ENCODE data around the gene TRIO.

DNA sequence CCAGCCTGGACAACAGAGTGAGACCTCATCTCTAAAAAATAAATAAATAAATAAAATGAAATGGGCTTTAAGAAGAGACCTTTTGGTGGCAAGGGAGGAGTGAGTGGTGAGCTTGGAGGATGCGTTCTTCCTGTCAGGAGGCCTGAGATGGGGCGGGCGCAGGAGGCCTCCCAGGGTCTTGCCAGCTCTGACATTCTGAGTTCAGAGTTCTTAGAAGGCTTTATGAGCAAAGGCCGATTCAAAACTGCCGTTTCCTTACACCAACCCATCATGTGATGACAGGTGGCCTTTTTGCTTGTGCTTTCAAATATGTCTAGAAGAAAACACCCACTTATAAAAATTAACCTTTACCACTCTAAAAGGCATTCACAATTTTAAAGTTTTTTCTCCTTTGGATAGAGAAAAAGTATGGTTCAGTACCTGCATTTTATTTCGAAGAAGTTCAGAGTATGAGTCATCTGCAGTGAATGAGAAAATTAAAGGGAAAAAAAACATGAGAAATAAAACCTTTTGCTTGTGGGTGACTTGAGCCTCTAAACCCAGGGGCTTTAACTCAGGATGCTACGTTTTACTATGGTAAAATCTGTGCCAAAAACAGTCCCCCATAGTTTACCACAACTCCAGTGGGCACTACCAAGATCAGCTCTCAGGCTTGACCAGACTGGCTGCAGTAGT, 281.0 kb downstream of the TRIO start:
- TF ChIP-seq SP1 (CRISPR knock-in tag; conservative IDR thresholded peaks at IDR 0.05) (no peak), TEAD1 (CRISPR knock-in tag; IDR thresholded peaks at IDR 0.05) (no peak), ZBTB21 (CRISPR knock-in tag; IDR thresholded peaks at IDR 0.05; ENCODE audit: borderline replicate concordance) (no peak), CTCF (IDR thresholded peaks at IDR 0.05) (no peak), MYBL2 (CRISPR knock-in tag; IDR thresholded peaks at IDR 0.05) (no peak)
